Measurements from ENCODE around the gene GRSF1. TPM values are rescaled to one million over a fixed set of nuclear protein-coding genes. Genes with fewer than 3 reads are reported as not detected.

GRSF1 gene, protein sequence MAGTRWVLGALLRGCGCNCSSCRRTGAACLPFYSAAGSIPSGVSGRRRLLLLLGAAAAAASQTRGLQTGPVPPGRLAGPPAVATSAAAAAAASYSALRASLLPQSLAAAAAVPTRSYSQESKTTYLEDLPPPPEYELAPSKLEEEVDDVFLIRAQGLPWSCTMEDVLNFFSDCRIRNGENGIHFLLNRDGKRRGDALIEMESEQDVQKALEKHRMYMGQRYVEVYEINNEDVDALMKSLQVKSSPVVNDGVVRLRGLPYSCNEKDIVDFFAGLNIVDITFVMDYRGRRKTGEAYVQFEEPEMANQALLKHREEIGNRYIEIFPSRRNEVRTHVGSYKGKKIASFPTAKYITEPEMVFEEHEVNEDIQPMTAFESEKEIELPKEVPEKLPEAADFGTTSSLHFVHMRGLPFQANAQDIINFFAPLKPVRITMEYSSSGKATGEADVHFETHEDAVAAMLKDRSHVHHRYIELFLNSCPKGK
- total RNA-seq, result 50.8 and 61.3 TPM in 2 replicates

DNA sequence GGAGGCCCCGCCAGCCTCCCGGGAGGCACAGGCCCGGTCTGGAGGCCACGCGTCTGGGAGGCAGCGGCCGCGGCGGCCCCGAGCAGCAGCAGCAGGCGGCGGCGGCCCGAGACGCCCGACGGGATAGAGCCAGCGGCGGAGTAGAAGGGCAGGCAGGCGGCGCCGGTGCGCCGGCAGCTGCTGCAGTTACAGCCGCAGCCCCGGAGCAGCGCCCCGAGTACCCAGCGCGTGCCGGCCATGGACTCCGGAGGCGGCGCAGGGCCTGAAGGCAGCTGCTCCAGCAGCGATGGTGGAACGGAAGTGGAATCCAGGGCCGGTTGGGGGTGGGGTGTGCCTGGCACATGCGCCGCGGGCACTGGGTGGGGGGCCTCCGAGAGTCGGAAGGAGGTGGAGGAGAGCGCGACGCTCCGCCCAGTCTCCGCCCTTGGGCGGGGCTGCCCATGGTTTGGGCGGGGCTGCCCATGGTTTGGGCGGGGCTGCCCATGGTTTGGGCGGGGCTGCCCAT is at the start of gene GRSF1:
Gene GRSF1 (minus strand): TSS at position 302 of the 505 bp plus-strand sequence. CDS start 63 bp downstream, at position 239.

Other genes starting within 250 kb of the GRSF1 start
- not detected in 2 replicates for gene AMBN, start 247.6 kb downstream of the GRSF1 start, total RNA-seq
- not detected in 2 replicates for gene ENAM, start 211.1 kb downstream of the GRSF1 start, total RNA-seq
- 0.10 and 0.12 TPM in 2 replicates for gene JCHAIN, start 173.4 kb downstream of the GRSF1 start, total RNA-seq
- 14.3 and 15.7 TPM in 2 replicates for gene UTP3, start 151.4 kb downstream of the GRSF1 start, total RNA-seq
- 17.0 and 22.5 TPM in 2 replicates for gene RUFY3, start 117.9 kb downstream of the GRSF1 start, total RNA-seq
- 6.9 and 9.2 TPM in 2 replicates for gene MOB1B, start 62.5 kb upstream of the GRSF1 start, total RNA-seq
- gene DCK, start 153.8 kb upstream of the GRSF1 start, total RNA-seq, result 4.5 and 6.0 TPM in 2 replicates